Nephron (organoid): ENCODE results near the gene ZNF467.

Experiments
- H3K27ac Mint-ChIP-seq, 3 experiments: 2 replicates each; pipeline ENCODE4 v1.8.0; 2020; ENCODE audit warnings: mixed read lengths in 3 of 3, mild to moderate bottlenecking in 2 of 3, moderate library complexity in 1 of 3
- H3K27me3 Mint-ChIP-seq: 2 replicates; pipeline ENCODE4 v1.8.0; 2021; ENCODE audit warnings: low read depth, mild to moderate bottlenecking, moderate library complexity, mixed read lengths
- H3K36me3 Mint-ChIP-seq: 2 replicates; pipeline ENCODE4 v1.8.0; 2020; ENCODE audit warnings: low read depth, mixed read lengths
- H3K4me1 Mint-ChIP-seq: 2 replicates; pipeline ENCODE4 v1.8.0; 2020; ENCODE audit warnings: mixed read lengths
- H3K4me3 Mint-ChIP-seq, 3 experiments: 2 replicates each; pipeline ENCODE4 v1.8.0; 2020; ENCODE audit warnings: mild to moderate bottlenecking in 3 of 3, mixed read lengths in 3 of 3, moderate library complexity in 2 of 3
- H3K9me3 Mint-ChIP-seq: 2 replicates; pipeline ENCODE4 v1.8.0; 2020; ENCODE audit warnings: mixed read lengths
- CTCF ChIP-seq, 3 experiments: fragments of 200-600 bp; sonication (generic); IDR thresholded peaks; one replicate each; pipeline ENCODE4 v1.5.0; 2021; ENCODE audit warnings: antibody characterized with exemption in 3 of 3; ENCODE audit not compliant: unreplicated experiment in 3 of 3

ZNF467 gene

GRCh38 chr7:149719050-149719899 is 54.1 kb downstream of the ZNF467 start:
- no peak for TF ChIP-seq CTCF (IDR thresholded peaks at IDR 0.05; ENCODE audit: unreplicated experiment in 3 of 3)
- H3K27me3 Mint-ChIP-seq = no peaks in the 10 kb centered on the region
- H3K36me3 Mint-ChIP-seq = peaks cover 14% of the 10 kb centered on the region
- peaks cover 38% of the 10 kb centered on the region for H3K4me1 Mint-ChIP-seq
- no peaks in the 10 kb centered on the region for H3K9me3 Mint-ChIP-seq
- no peak overlapping the region for H3K4me3 Mint-ChIP-seq
- H3K27ac Mint-ChIP-seq = no peak overlapping the region

GRCh38 chr7:149718730-149719049 is 54.7 kb downstream of the ZNF467 start:
- no peaks in the 10 kb centered on the region for H3K27me3 Mint-ChIP-seq
- H3K4me1 Mint-ChIP-seq = peaks cover 38% of the 10 kb centered on the region
- peaks cover 8% of the 10 kb centered on the region for H3K36me3 Mint-ChIP-seq
- TF ChIP-seq CTCF (IDR thresholded peaks at IDR 0.05; ENCODE audit: unreplicated experiment in 3 of 3) = no peak
- H3K9me3 Mint-ChIP-seq = no peaks in the 10 kb centered on the region
- no peak overlapping the region for H3K4me3 Mint-ChIP-seq
- H3K27ac Mint-ChIP-seq = no peak overlapping the region

GRCh38 chr7:149717481-149717880 is 55.9 kb downstream of the ZNF467 start:
- peaks cover 4% of the 10 kb centered on the region for H3K9me3 Mint-ChIP-seq
- peaks cover 38% of the 10 kb centered on the region for H3K4me1 Mint-ChIP-seq
- no peaks in the 10 kb centered on the region for H3K27me3 Mint-ChIP-seq
- no peak for TF ChIP-seq CTCF (IDR thresholded peaks at IDR 0.05; ENCODE audit: unreplicated experiment in 3 of 3)
- H3K27ac Mint-ChIP-seq = peak overlapping the region in 1 of 3 experiments; percentile 46
- H3K4me3 Mint-ChIP-seq = peak overlapping the region in 2 of 3 experiments; percentile 15 to 20
- peaks cover 3% of the 10 kb centered on the region for H3K36me3 Mint-ChIP-seq

- Mint-ChIP-seq H3K9me3 (peaks cover 6% of the 10 kb centered on the region), H3K27ac (peak overlapping the region in 1 of 3 experiments; percentile 37), H3K4me3 (peak overlapping the region; percentile 90 to 95 (median 92)), H3K4me1 (peaks cover 38% of the 10 kb centered on the region), H3K27me3 (no peaks in the 10 kb centered on the region), H3K36me3 (peaks cover 3% of the 10 kb centered on the region)
- no peak for TF ChIP-seq CTCF (IDR thresholded peaks at IDR 0.05; ENCODE audit: unreplicated experiment in 3 of 3)
These were observed 56.5 kb downstream of the ZNF467 start for GRCh38 chr7:149716932-149717307.

GRCh38 chr7:149716007-149716931 is 57.1 kb downstream of the ZNF467 start:
- Mint-ChIP-seq H3K4me1 (peaks cover 38% of the 10 kb centered on the region), H3K36me3 (peaks cover 9% of the 10 kb centered on the region), H3K9me3 (peaks cover 13% of the 10 kb centered on the region), H3K27ac (peak overlapping the region in 2 of 3 experiments; percentile 6 to 52), H3K27me3 (no peaks in the 10 kb centered on the region), H3K4me3 (peak overlapping the region; percentile 90 to 95 (median 92))
- no peak for TF ChIP-seq CTCF (IDR thresholded peaks at IDR 0.05; ENCODE audit: unreplicated experiment in 3 of 3)
